B cell (primary cell): Measurements from ENCODE around the gene SLC9A9. TPM values are rescaled to one million over a fixed set of nuclear protein-coding genes. Genes with fewer than 3 reads are reported as not detected.

Experiments used
- ATAC-seq: fragments of 200-7000 bp; cut with Tn5 transposase; one replicate; pipeline ENCODE4 v1.10.0; 2021; ENCODE audit warnings: low read depth, mild to moderate bottlenecking, moderate number of reproducible peaks, moderate library complexity
- CTCF ChIA-PET: fragments of 350-600 bp; sonication (Branson Sonifier 250); formaldehyde crosslinking; loops from one replicate; lab custom pipeline; 2021; ENCODE audit warnings: antibody characterized with exemption, inconsistent platforms; lab: Charles Lee
- POLR2A ChIA-PET: fragments of 350-600 bp; sonication (Branson Sonifier 250); formaldehyde crosslinking; loops from one replicate; lab custom pipeline; 2021; ENCODE audit warnings: antibody characterized with exemption; lab: Charles Lee
- DNase-seq: peaks from one replicate; pipeline ENCODE4 v3.0.0; 2013
- H2AFZ ChIP-seq: 2 replicates; pipeline ENCODE4 v1.6.1; 2012; ENCODE audit warnings: mild to moderate bottlenecking, low read depth, low read length; ENCODE audit not compliant: insufficient read depth, poor library complexity, severe bottlenecking
- H3K27ac ChIP-seq, 2 donors: 1 replicate in 1 of 2; 2 replicates in 1 of 2; pipeline ENCODE4 v1.5.1; 2012 to 2013; ENCODE audit warnings: low read length in 2 of 2, mild to moderate bottlenecking in 2 of 2, moderate library complexity in 1 of 2
- H3K27me3 ChIP-seq, 4 experiments: fragments of 200-600 bp in 1 of 4; sonication (generic) in 1 of 4; replicated peaks in 1 of 4; 1 replicate in 2 of 4; 2 replicates in 2 of 4; pipeline versions ENCODE4 v1.6.1 to v1.7.0; 2013 to 2016; ENCODE audit warnings: low read length in 3 of 4, mild to moderate bottlenecking in 2 of 4, mixed read lengths in 1 of 4, moderate library complexity in 1 of 4; ENCODE audit not compliant: insufficient read depth in 4 of 4, control insufficient read depth in 3 of 4; ENCODE audit errors: control extremely low read depth in 1 of 4
- H3K36me3 ChIP-seq, 2 experiments: replicated peaks in 1 of 2; 1 replicate in 1 of 2; 2 replicates in 1 of 2; pipeline versions ENCODE4 v1.6.1 to v1.7.1; 2013; ENCODE audit warnings: low read length in 1 of 2; ENCODE audit not compliant: insufficient read depth in 2 of 2, control insufficient read depth in 1 of 2; ENCODE audit errors: control extremely low read depth in 1 of 2, extremely low read depth in 1 of 2
- H3K4me1 ChIP-seq, 2 donors: fragments of 200-600 bp in 1 of 2; sonication (generic) in 1 of 2; 1 replicate in 1 of 2; 2 replicates in 1 of 2; pipeline versions ENCODE4 v1.5.1 to v1.6.1; 2013 to 2017; ENCODE audit warnings: low read length in 2 of 2; ENCODE audit not compliant: control insufficient read depth in 2 of 2, insufficient read depth in 2 of 2
- H3K4me2 ChIP-seq: replicated peaks from 2 replicates; pipeline ENCODE3; 2012; ENCODE audit warnings: mild to moderate bottlenecking, low read depth, low read length; ENCODE audit not compliant: poor library complexity, severe bottlenecking
- H3K4me3 ChIP-seq, 5 experiments: fragments of 200-600 bp in 1 of 5; sonication (generic) in 1 of 5; 1 replicate in 3 of 5; 2 replicates in 2 of 5; pipeline versions ENCODE4 v1.5.1 to v1.7.0; 2011 to 2016; ENCODE audit warnings: low read length in 4 of 5, mild to moderate bottlenecking in 4 of 5, low read depth in 2 of 5, control low read depth in 1 of 5, moderate library complexity in 1 of 5; ENCODE audit not compliant: insufficient read depth in 1 of 5; ENCODE audit errors: control extremely low read depth in 1 of 5, extremely low read depth in 1 of 5
- H3K79me2 ChIP-seq: fragments of 200-600 bp; sonication (generic); one replicate; pipeline ENCODE4 v1.6.0; 2016; ENCODE audit warnings: low read length; ENCODE audit not compliant: control insufficient read depth, insufficient read depth
- H3K9ac ChIP-seq: fragments of 200-600 bp; sonication (generic); 2 replicates; pipeline ENCODE4 v1.6.1; 2017; ENCODE audit warnings: mild to moderate bottlenecking, low read length, moderate library complexity
- H3K9me3 ChIP-seq, 3 donors: one replicate each; pipeline versions ENCODE4 v1.6.1 to v1.7.1; 2013; ENCODE audit warnings: low read length in 2 of 3; ENCODE audit not compliant: control insufficient read depth in 2 of 3, insufficient read depth in 1 of 3; ENCODE audit errors: control extremely low read depth in 1 of 3
- H4K20me1 ChIP-seq: 2 replicates; pipeline ENCODE4 v1.6.0; 2012; ENCODE audit warnings: mild to moderate bottlenecking, low read length; ENCODE audit not compliant: insufficient read depth, control insufficient read depth, poor library complexity, severe bottlenecking
- H3K27ac Mint-ChIP-seq: one replicate; pipeline ENCODE4 v1.8.0; 2021; ENCODE audit warnings: mixed read lengths
- H3K27me3 Mint-ChIP-seq: one replicate; pipeline ENCODE4 v1.8.0; 2021; ENCODE audit warnings: mixed read lengths
- H3K4me1 Mint-ChIP-seq: one replicate; pipeline ENCODE4 v1.8.0; 2021; ENCODE audit warnings: mixed read lengths
- H3K4me3 Mint-ChIP-seq: one replicate; pipeline ENCODE4 v1.8.0; 2021; ENCODE audit warnings: mixed read lengths
- H3K9me3 Mint-ChIP-seq: one replicate; pipeline ENCODE4 v1.8.0; 2022; ENCODE audit warnings: mixed read lengths; ENCODE audit not compliant: insufficient read depth
- CTCF ChIP-seq: fragments of 200-600 bp; IDR thresholded peaks from one replicate; pipeline ENCODE4 v1.8.0; 2022; ENCODE audit warnings: antibody characterized with exemption, mild to moderate bottlenecking
- EZH2 ChIP-seq: IDR thresholded peaks from 2 replicates; pipeline ENCODE4 v1.6.1; 2012; ENCODE audit warnings: borderline replicate concordance, low read depth, mild to moderate bottlenecking, moderate library complexity, low read length; ENCODE audit not compliant: insufficient read depth, poor library complexity, severe bottlenecking
- WGBS: methylation state at CpG from one replicate; pipeline ENCODE4 v1.1.5; 2013; ENCODE audit warnings: missing lambda C conversion rate; ENCODE audit not compliant: insufficient coverage; 5-methylcytosine and 5-hydroxymethylcytosine counted together
- intact Hi-C: fragments of 100-400 bp; cut with micrococcal nuclease; formaldehyde crosslinking; loops from one replicate; pipeline ENCODE4 v1.10.0; 2022
- polyA plus RNA-seq: library from polyadenylated mRNA; depleted of rRNA; stranded (reverse); fragments of >200 nt; gene quantifications from 2 replicates; pipeline ENCODE4 v1.2.3, GENCODE V29; 2012
- total RNA-seq, 2 donors: library from RNA; stranded (reverse); fragments of 120-200 nt in 1 of 2; gene quantifications; 1 replicate in 1 of 2; 2 replicates in 1 of 2; pipeline versions ENCODE4 v1.2.3 to v1.2.4, GENCODE V29; 2013 to 2022

SLC9A9 gene
- total and polyA plus RNA-seq, 2 donors (not counting 1 experiment from before 2014, with no cell fraction given), result 7.7 to 17.3 TPM

- ChIA-PET CTCF (no interaction called here), POLR2A (no interaction called here)
- Histone ChIP-seq H3K4me3 (no peak overlapping the region), H2AFZ (no peak overlapping the region), H4K20me1 (no peaks in the 10 kb centered on the region), H3K27ac (no peak overlapping the region), H3K36me3 (peaks cover 0 to 1% of the 10 kb centered on the region in 2 experiments), H3K9me3 (no peaks in the 10 kb centered on the region), H3K79me2 (no peaks in the 10 kb centered on the region), H3K4me1 (no peaks in the 10 kb centered on the region), H3K27me3 (no peaks in the 10 kb centered on the region), H3K9ac (no peak overlapping the region), H3K4me2 (no peak overlapping the region)
- ATAC-seq (no peak), DNase-seq (no peak)
- 90% methylated on average over 1 of the region's 1 CpG for WGBS
- TF ChIP-seq EZH2, result no peak
- no peak for TF ChIP-seq CTCF
- Mint-ChIP-seq H3K4me3 (no peak overlapping the region), H3K27me3 (no peaks in the 10 kb centered on the region), H3K9me3 (no peaks in the 10 kb centered on the region), H3K27ac (no peak overlapping the region), H3K4me1 (no peaks in the 10 kb centered on the region)
- intact Hi-C loops, result no loop called here
Measured at GRCh38 chr3:143700431-143700975, 147.8 kb downstream of the SLC9A9 start.

- Mint-ChIP-seq H3K27ac (no peak overlapping the region), H3K9me3 (no peaks in the 10 kb centered on the region), H3K4me1 (no peaks in the 10 kb centered on the region), H3K4me3 (no peak overlapping the region), H3K27me3 (no peaks in the 10 kb centered on the region)
- Histone ChIP-seq H3K9ac (no peak overlapping the region), H3K27me3 (no peaks in the 10 kb centered on the region), H3K27ac (no peak overlapping the region), H3K4me1 (no peaks in the 10 kb centered on the region), H3K9me3 (no peaks in the 10 kb centered on the region), H2AFZ (no peak overlapping the region), H3K36me3 (peaks cover 0 to 1% of the 10 kb centered on the region in 2 experiments), H4K20me1 (no peaks in the 10 kb centered on the region), H3K4me2 (no peak overlapping the region), H3K4me3 (no peak overlapping the region), H3K79me2 (no peaks in the 10 kb centered on the region)
- POLR2A ChIA-PET, result no interaction called here
- WGBS, result 83% methylated on average over 3 of the region's 3 CpGs
- CTCF ChIA-PET, result interaction anchor here (0.9 kb wide), 1 partner anchor 25 kb away, joined by 3 read pairs; no protein-coding TSS in a partner anchor
- DNase-seq, result no peak
- no peak for TF ChIP-seq CTCF
- no peak for TF ChIP-seq EZH2
- intact Hi-C loops, result no loop called here
- ATAC-seq, result no peak
Measured at GRCh38 chr3:143699424-143699823, 148.8 kb downstream of the SLC9A9 start.
